A549 (cell line): ENCODE data around the gene DCDC2.
"Not testable (repeated sequence)": the region's sequence is repeated elsewhere in the genome, so short reads cannot be mapped to it uniquely, and the experiment has no call there.

Experiments
- MYC ChIP-seq: IDR thresholded peaks from 2 replicates; pipeline ENCODE4 v1.6.1; 2012; ENCODE audit warnings: mild to moderate bottlenecking, inconsistent platforms, low read length, improper control_type of control experiment, borderline replicate concordance
- POLR2A ChIP-seq: IDR thresholded peaks from 2 replicates; pipeline ENCODE4 v1.6.1; 2012; ENCODE audit warnings: mild to moderate bottlenecking, low read length
- SMC3 ChIP-seq: fragments of >200 bp; sonication (Bioruptor Twin); formaldehyde crosslinking; IDR thresholded peaks from 3 replicates; pipeline ENCODE4 v1.6.1; 2018; ENCODE audit warnings: inconsistent platforms
- SREBF2 ChIP-seq: fragments of 450-650 bp; IDR thresholded peaks from 2 replicates; pipeline ENCODE4 v1.6.1; 2014; ENCODE audit warnings: mild to moderate bottlenecking, moderate library complexity
- TF ChIP-seq, protein P1 (sequence below): fragments of >200 bp; sonication (Bioruptor Twin); formaldehyde crosslinking; IDR thresholded peaks from 3 replicates; pipeline ENCODE4 v1.5.1; 2016

GRCh38 chr6:24258214-24258613 lies 99.6 kb downstream of the DCDC2 start:
- TF ChIP-seq, protein P1, sequence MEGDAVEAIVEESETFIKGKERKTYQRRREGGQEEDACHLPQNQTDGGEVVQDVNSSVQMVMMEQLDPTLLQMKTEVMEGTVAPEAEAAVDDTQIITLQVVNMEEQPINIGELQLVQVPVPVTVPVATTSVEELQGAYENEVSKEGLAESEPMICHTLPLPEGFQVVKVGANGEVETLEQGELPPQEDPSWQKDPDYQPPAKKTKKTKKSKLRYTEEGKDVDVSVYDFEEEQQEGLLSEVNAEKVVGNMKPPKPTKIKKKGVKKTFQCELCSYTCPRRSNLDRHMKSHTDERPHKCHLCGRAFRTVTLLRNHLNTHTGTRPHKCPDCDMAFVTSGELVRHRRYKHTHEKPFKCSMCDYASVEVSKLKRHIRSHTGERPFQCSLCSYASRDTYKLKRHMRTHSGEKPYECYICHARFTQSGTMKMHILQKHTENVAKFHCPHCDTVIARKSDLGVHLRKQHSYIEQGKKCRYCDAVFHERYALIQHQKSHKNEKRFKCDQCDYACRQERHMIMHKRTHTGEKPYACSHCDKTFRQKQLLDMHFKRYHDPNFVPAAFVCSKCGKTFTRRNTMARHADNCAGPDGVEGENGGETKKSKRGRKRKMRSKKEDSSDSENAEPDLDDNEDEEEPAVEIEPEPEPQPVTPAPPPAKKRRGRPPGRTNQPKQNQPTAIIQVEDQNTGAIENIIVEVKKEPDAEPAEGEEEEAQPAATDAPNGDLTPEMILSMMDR = not testable (repeated sequence)
- not testable (repeated sequence) for TF ChIP-seq POLR2A, MYC, SREBF2, SMC3
